Left ventricle myocardium inferior (tissue), 1 donor: Measurements from ENCODE around the gene AAMP. TPM values are rescaled to one million over a fixed set of nuclear protein-coding genes. Genes with fewer than 3 reads are reported as not detected.

Experiments
- DNase-seq: peaks from one replicate; pipeline ENCODE4 v3.0.0-alpha.2; 2020
- H3K27ac ChIP-seq: fragments of 200-600 bp; replicated peaks from 2 replicates; pipeline ENCODE4 v1.8.0; 2021
- H3K27me3 ChIP-seq: fragments of 200-600 bp; 2 replicates; pipeline ENCODE4 v1.8.0; 2021; ENCODE audit warnings: low read depth
- H3K36me3 ChIP-seq: fragments of 200-600 bp; 2 replicates; pipeline ENCODE4 v1.8.0; 2021
- H3K4me1 ChIP-seq: fragments of 200-600 bp; 2 replicates; pipeline ENCODE4 v1.8.0; 2021
- H3K4me3 ChIP-seq: fragments of 200-600 bp; 2 replicates; pipeline ENCODE4 v1.8.0; 2021; ENCODE audit warnings: mild to moderate bottlenecking, moderate library complexity
- H3K9me3 ChIP-seq: fragments of 200-600 bp; replicated peaks from 2 replicates; pipeline ENCODE4 v1.8.0; 2021
- intact Hi-C: fragments of 100-400 bp; cut with micrococcal nuclease; formaldehyde crosslinking; loops from one replicate; pipeline ENCODE4 v1.11.0; 2022
- total RNA-seq: library from RNA; stranded (reverse); fragmentation: NEBNext Ultra II Directional; extraction: Animal tissue kit (Norgen Biotek cat#: 25700); gene quantifications from one replicate; pipeline ENCODE4 v1.2.1, GENCODE V29; 2021
- TF ChIP-seq, protein P1 (sequence below): fragments of 200-600 bp; IDR thresholded peaks from 2 replicates; pipeline ENCODE4 v1.8.0; 2021; ENCODE audit warnings: antibody characterized with exemption, mild to moderate bottlenecking, borderline replicate concordance
- donor health status: DM: no; HTN: yes; CAD: no; lungs with severe emphysema.

Gene AAMP
- total RNA-seq, 1 donor from 2014 or later: 50.5 TPM

DNA sequence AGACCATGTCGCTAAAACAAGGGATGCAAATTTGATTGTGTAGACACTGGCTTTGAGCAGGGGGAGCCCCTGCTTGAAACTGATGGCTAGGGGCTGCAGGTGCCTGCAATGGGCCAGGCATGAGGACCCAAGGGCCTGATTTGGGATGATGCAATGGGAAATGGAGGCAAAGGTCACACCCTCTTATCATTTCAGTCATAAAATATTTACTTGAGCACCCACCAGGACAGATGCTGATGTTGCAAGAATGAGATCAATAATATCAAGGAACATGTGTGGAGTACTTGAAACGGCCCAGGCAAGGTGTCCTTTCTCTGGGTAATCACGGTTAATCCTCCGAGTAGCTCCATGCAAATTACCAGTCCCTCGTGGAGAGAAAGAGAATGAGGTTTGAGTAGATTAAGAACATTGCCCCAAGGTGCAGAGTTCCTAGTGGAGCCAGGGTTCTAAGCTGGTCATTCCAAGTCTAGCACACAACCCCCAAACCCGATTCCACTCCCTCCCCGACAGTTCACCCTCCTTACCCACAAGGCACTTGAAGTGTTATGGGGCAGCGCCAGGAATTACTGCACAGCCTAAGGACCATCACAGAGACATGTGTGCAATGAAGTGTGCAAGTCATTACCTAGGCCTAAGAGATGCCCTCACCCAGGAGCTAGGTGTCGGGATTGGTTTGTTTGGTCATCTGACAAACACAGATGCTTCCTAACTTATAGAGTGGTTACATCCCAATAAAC is 36.4 kb upstream of the AAMP start:
- H3K36me3 ChIP-seq: no peaks in the 10 kb centered on the region
- TF ChIP-seq, protein P1, sequence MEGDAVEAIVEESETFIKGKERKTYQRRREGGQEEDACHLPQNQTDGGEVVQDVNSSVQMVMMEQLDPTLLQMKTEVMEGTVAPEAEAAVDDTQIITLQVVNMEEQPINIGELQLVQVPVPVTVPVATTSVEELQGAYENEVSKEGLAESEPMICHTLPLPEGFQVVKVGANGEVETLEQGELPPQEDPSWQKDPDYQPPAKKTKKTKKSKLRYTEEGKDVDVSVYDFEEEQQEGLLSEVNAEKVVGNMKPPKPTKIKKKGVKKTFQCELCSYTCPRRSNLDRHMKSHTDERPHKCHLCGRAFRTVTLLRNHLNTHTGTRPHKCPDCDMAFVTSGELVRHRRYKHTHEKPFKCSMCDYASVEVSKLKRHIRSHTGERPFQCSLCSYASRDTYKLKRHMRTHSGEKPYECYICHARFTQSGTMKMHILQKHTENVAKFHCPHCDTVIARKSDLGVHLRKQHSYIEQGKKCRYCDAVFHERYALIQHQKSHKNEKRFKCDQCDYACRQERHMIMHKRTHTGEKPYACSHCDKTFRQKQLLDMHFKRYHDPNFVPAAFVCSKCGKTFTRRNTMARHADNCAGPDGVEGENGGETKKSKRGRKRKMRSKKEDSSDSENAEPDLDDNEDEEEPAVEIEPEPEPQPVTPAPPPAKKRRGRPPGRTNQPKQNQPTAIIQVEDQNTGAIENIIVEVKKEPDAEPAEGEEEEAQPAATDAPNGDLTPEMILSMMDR: no peak

DNA sequence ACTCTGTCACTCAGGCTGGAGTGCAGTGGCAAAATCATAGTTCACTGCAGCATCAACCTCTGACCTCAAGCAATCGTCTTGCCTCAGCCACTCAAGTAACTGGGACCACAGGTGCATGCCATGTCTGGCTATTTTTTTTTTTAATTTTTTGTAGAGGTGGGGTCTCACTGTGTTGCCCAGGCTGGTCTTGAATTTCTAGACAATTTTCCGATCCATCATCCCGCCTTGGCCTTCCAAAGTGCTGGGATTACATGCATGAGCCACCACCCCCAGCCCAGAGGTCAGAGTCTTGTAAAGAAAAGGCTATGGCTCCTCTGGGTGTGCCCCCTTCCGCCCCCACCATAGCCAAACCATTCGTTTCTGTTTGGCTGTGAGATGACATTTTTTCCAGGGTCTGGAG is 35.4 kb upstream of the AAMP start:
- DNase-seq: no peak
- TF ChIP-seq, protein P1: no peak
- H3K9me3 ChIP-seq: no peaks in the 10 kb centered on the region
- no peaks in the 10 kb centered on the region for H3K36me3 ChIP-seq
- H3K4me1 ChIP-seq: peaks cover 6% of the 10 kb centered on the region
- no peak overlapping the region for H3K27ac ChIP-seq
- intact Hi-C loops: no loop called here
- no peaks in the 10 kb centered on the region for H3K27me3 ChIP-seq
- H3K4me3 ChIP-seq: no peak overlapping the region

More for the DNA sequence above, 36.4 kb upstream of the AAMP start:
- no peaks in the 10 kb centered on the region for H3K9me3 ChIP-seq
- no peak overlapping the region for H3K4me3 ChIP-seq
- peaks cover 6% of the 10 kb centered on the region for H3K4me1 ChIP-seq
- H3K27me3 ChIP-seq: no peaks in the 10 kb centered on the region
- no peak for DNase-seq
- intact Hi-C loops: no loop called here
- no peak overlapping the region for H3K27ac ChIP-seq

DNA sequence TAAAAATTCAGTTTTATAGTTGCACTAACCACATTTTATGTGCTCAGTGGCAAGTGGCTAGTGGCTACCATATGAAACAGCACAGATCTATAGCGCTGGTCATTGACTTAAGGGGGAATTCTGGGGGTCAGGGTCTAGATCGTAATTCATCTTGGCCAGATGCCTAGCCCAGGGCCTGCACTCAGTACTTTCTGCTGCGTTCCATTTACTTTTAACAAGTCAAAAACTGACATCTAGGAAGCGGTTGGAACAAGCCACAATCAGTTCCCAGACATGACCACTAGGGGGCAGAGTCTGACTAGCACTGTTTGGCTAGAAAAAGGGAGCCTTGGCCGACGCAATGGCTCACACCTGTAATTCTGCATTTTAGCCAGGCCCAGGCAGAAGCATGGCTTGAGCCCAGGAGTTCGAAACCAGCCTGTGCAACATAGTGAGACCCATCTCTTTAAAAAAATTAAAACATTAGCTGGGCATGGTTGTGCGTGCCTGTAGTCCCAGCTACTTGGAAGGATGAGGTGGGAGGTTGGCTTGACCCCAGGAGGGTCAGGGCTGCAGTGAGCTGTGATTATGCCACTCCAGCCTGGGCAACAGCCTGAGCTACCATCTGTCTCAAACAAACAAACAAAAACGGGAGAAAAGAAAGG is 31.4 kb upstream of the AAMP start:
- Histone ChIP-seq H3K36me3 (no peaks in the 10 kb centered on the region), H3K4me3 (no peak overlapping the region), H3K27me3 (no peaks in the 10 kb centered on the region), H3K9me3 (no peaks in the 10 kb centered on the region), H3K4me1 (no peaks in the 10 kb centered on the region), H3K27ac (no peak overlapping the region)
- DNase-seq: peak; percentile 75
- intact Hi-C loops: loop anchor here (2.0 to 5.0 kb wide), 2 partner anchors 56 to 166 kb away; partner anchors contain the start of gene CATIP
- TF ChIP-seq, protein P1: peak; percentile 98

DNA sequence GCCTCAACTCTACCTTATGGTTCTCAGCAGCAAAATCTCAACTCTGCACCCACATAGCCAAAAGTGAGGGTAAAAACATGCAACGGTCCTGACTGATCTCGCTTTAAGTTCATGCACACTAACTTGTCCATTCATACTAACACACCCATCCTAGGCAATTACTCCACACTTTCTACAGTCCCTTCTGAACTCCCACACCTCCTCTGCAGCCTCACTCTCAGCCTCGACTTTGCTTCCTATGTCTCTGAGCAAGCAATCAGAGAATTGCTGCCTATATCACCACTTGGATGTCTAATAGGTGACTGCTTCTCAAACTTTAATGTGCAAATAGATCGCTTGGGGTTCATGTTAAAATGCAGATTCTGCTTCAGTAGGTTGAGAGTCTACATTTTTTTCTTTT is 30.2 kb upstream of the AAMP start:
- H3K4me1 ChIP-seq: peaks cover 2% of the 10 kb centered on the region
- H3K36me3 ChIP-seq: no peaks in the 10 kb centered on the region
- no peak for DNase-seq
- TF ChIP-seq, protein P1: no peak
- H3K4me3 ChIP-seq: no peak overlapping the region
- no peaks in the 10 kb centered on the region for H3K9me3 ChIP-seq
- intact Hi-C loops: loop anchor here (2.0 to 5.0 kb wide), 2 partner anchors 57 to 167 kb away; partner anchors contain the start of gene CATIP
- H3K27ac ChIP-seq: no peak overlapping the region
- H3K27me3 ChIP-seq: no peaks in the 10 kb centered on the region

DNA sequence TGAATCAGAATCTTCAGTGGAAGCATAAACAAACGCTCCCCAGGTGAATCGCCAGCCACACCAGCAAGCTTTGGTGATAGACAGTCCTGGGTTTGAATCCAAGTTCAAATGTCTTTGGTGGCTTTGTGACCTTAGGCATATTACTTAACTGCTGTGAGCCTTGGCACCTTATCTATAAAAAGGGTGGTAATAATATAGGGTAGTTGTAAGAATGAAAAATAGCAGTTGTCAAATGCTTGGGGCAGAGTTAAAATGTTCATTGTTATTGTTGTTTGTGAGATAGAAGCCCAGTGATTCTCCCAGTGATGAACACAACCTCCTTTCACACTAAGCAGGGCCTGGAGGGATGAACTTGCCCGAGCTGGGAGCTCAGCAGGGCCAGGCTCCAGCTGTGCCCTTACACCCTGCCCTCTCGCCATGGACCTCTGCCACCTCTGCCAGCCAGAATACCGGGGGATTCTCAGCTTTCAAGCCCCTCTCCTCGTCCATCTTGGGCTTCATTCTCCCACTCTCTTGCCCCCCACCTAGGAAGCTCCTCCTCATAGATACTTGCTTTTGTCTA is 28.5 kb upstream of the AAMP start:
- no peaks in the 10 kb centered on the region for H3K9me3 ChIP-seq
- H3K4me3 ChIP-seq: no peak overlapping the region
- intact Hi-C loops: loop anchor here (10.0 kb wide), 1 partner anchor 96 kb away; the partner anchor contains the start of gene CTDSP1
- H3K36me3 ChIP-seq: no peaks in the 10 kb centered on the region
- no peak overlapping the region for H3K27ac ChIP-seq
- peaks cover 16% of the 10 kb centered on the region for H3K4me1 ChIP-seq
- no peak for DNase-seq
- H3K27me3 ChIP-seq: no peaks in the 10 kb centered on the region
- TF ChIP-seq, protein P1: no peak
